Measurements from ENCODE around the gene LCA5L. TPM values are rescaled to one million over a fixed set of nuclear protein-coding genes. Genes with fewer than 3 reads are reported as not detected.
"Not testable (repeated sequence)": the region's sequence is repeated elsewhere in the genome, so short reads cannot be mapped to it uniquely, and the experiment has no call there.

LCA5L gene
- total RNA-seq, 2 experiments from 2014 or later = 0.35 to 1.8 TPM

DNA sequence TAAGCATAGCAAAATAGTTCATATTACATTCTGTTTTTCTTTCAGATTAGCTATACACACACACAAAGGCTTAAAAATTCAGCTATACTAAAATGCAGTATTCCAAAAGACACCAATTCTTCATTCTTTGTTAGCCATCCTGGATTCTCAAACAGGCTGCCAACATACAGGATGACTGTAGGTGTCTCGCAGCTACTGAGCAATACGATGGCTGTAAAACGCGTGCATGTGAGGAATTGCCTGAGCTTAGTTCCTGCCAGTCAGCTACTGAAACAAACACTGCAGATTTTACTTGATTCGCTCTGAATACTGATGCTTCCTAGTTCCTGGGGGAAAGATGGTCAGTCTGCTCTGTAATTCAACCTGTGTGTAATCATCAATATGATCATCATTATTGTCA is 71.9 kb downstream of the LCA5L start:
- no peaks in the 10 kb centered on the region for H3K9me3 ChIP-seq (ENCODE audit: low read length)
- H3K79me2 ChIP-seq (ENCODE audit: insufficient read depth, low read depth, low read length) = no peaks in the 10 kb centered on the region
- peak overlapping the region; percentile 98 for H2AFZ ChIP-seq (ENCODE audit: low read length)
- no peak overlapping the region for H3K27ac ChIP-seq (ENCODE audit: low read depth, low read length, poor library complexity, severe bottlenecking)
- no TSS peak for BruUV-seq (replicated peaks)
- intact Hi-C loops (cut with micrococcal nuclease; ENCODE audit: unreplicated experiment) = no loop called here
- no peaks in the 10 kb centered on the region for H3K9me2 ChIP-seq (ENCODE audit: insufficient read depth, low read length)
- H3K36me3 ChIP-seq (ENCODE audit: insufficient read depth, low read length) = no peaks in the 10 kb centered on the region
- CTCF ChIA-PET (ENCODE audit: unreplicated experiment) = interaction anchor here (0.6 to 2.1 kb wide), 2 partner anchors 11 to 14 kb away, joined by 3 to 6 read pairs; no protein-coding TSS in a partner anchor
- H3K4me2 ChIP-seq (ENCODE audit: low read length) = peak overlapping the region; percentile 46
- peak overlapping the region; percentile 18 for H3K4me3 ChIP-seq (ENCODE audit: low read depth, low read length, poor library complexity, severe bottlenecking)
- TF ChIP-seq EZH2phosphoT487 (IDR thresholded peaks at IDR 0.05; ENCODE audit: borderline replicate concordance, low read depth, low read length) = no peak
- TF ChIP-seq, protein P1, sequence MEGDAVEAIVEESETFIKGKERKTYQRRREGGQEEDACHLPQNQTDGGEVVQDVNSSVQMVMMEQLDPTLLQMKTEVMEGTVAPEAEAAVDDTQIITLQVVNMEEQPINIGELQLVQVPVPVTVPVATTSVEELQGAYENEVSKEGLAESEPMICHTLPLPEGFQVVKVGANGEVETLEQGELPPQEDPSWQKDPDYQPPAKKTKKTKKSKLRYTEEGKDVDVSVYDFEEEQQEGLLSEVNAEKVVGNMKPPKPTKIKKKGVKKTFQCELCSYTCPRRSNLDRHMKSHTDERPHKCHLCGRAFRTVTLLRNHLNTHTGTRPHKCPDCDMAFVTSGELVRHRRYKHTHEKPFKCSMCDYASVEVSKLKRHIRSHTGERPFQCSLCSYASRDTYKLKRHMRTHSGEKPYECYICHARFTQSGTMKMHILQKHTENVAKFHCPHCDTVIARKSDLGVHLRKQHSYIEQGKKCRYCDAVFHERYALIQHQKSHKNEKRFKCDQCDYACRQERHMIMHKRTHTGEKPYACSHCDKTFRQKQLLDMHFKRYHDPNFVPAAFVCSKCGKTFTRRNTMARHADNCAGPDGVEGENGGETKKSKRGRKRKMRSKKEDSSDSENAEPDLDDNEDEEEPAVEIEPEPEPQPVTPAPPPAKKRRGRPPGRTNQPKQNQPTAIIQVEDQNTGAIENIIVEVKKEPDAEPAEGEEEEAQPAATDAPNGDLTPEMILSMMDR (conservative IDR thresholded peaks at IDR 0.05; ENCODE audit: low read length) = peak; percentile 71
- H3K4me1 ChIP-seq (ENCODE audit: insufficient read depth, low read length, poor library complexity, severe bottlenecking) = peaks cover 26% of the 10 kb centered on the region
- POLR2A ChIA-PET = interaction anchor here (0.7 to 2.1 kb wide), 7 partner anchors 10 to 189 kb away, joined by 3 to 8 read pairs (median 4); no protein-coding TSS in a partner anchor
- peak; percentile 79 for DNase-seq (ENCODE audit: low spot score)
- no peaks in the 10 kb centered on the region for H4K20me1 ChIP-seq (ENCODE audit: insufficient read depth, low read length)

DNA sequence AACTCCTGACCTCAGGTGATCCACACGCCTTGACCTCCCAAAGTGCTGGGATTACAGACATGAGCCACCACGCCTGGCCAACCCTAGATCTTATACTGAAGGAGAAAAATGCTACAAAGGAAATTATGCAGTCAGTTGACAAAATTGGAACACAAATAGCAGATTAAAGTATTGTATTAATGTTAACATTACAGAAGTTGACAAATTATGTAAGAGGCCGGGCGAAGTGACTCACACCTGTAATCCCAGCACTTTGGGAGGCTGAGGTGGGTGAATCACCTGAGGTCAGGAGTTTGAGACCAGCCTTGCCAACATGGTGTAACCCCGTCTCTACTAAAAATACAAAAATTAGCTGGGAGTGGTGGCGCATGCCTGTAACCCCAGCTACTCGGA is 75.7 kb downstream of the LCA5L start:
- H3K4me1 ChIP-seq (ENCODE audit: insufficient read depth, low read length, poor library complexity, severe bottlenecking) = peaks cover 22% of the 10 kb centered on the region
- H3K79me2 ChIP-seq (ENCODE audit: insufficient read depth, low read depth, low read length); H2AFZ ChIP-seq (ENCODE audit: low read length); H3K27ac ChIP-seq (ENCODE audit: low read depth, low read length, poor library complexity, severe bottlenecking); intact Hi-C loops (cut with micrococcal nuclease; ENCODE audit: unreplicated experiment); H4K20me1 ChIP-seq (ENCODE audit: insufficient read depth, low read length); H3K4me2 ChIP-seq (ENCODE audit: low read length); H3K36me3 ChIP-seq (ENCODE audit: insufficient read depth, low read length); H3K9me3 ChIP-seq (ENCODE audit: low read length); BruUV-seq (replicated peaks); CTCF ChIA-PET (ENCODE audit: unreplicated experiment); DNase-seq (ENCODE audit: low spot score); H3K4me3 ChIP-seq (ENCODE audit: low read depth, low read length, poor library complexity, severe bottlenecking); H3K9me2 ChIP-seq (ENCODE audit: insufficient read depth, low read length): not testable (repeated sequence)
- POLR2A ChIA-PET = interaction anchor here (0.6 to 1.3 kb wide), 3 partner anchors 10 to 46 kb away, joined by 3 to 6 read pairs (median 4); a partner anchor contains a TSS

DNA sequence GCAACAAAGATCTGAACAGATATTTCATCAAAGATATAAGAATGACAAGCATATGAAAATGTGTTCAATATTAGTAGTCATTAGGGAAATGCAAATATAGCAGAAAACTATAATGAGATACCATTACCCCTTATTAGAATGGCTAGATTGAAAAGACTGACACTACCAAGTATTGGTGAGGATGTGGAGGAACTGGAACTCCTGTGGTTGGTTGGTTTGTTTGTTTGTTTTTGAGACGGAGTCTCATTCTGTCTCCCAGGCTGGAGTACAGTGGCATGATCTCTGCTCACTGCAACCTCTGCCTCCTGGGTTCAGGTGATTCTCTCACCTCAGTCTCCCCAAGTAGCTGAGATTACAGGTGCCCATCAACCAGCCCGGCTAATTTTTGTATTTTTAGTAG is 77.8 kb downstream of the LCA5L start:
- TF ChIP-seq EZH2phosphoT487 (IDR thresholded peaks at IDR 0.05; ENCODE audit: borderline replicate concordance, low read depth, low read length) = no peak
- TF ChIP-seq, protein P1 (conservative IDR thresholded peaks at IDR 0.05; ENCODE audit: low read length) = no peak
- intact Hi-C loops (cut with micrococcal nuclease; ENCODE audit: unreplicated experiment) = no loop called here
- Histone ChIP-seq H4K20me1 (ENCODE audit: insufficient read depth, low read length) (no peaks in the 10 kb centered on the region), H3K4me3 (ENCODE audit: low read depth, low read length, poor library complexity, severe bottlenecking) (no peak overlapping the region), H3K4me1 (ENCODE audit: insufficient read depth, low read length, poor library complexity, severe bottlenecking) (peaks cover 5% of the 10 kb centered on the region), H3K4me2 (ENCODE audit: low read length) (no peak overlapping the region), H3K79me2 (ENCODE audit: insufficient read depth, low read depth, low read length) (no peaks in the 10 kb centered on the region), H2AFZ (ENCODE audit: low read length) (no peak overlapping the region), H3K9me3 (ENCODE audit: low read length) (no peaks in the 10 kb centered on the region), H3K9me2 (ENCODE audit: insufficient read depth, low read length) (no peaks in the 10 kb centered on the region), H3K36me3 (ENCODE audit: insufficient read depth, low read length) (no peaks in the 10 kb centered on the region), H3K27ac (ENCODE audit: low read depth, low read length, poor library complexity, severe bottlenecking) (no peak overlapping the region)
- no peak for DNase-seq (ENCODE audit: low spot score)
- BruUV-seq (replicated peaks) = no TSS peak
- POLR2A ChIA-PET = interaction anchor here (0.7 kb wide), 1 partner anchor 11 kb away, joined by 4 read pairs; no protein-coding TSS in a partner anchor
- CTCF ChIA-PET (ENCODE audit: unreplicated experiment) = no interaction called here

Data from OCI-LY7 (cell line).